Stimulated activated CD8-positive, alpha-beta memory T cell treated with anti-CD3 and anti-CD28 coated beads, Interleukin-12 subunit alpha, Interleukin-12 subunit beta, amount 100 ng/mL, for 4 hours (primary cell): ENCODE measurements around the gene CXCL9.
"Not testable (repeated sequence)": the region's sequence is repeated elsewhere in the genome, so short reads cannot be mapped to it uniquely, and the experiment has no call there.

Experiments
- DNase-seq: peaks from one replicate; pipeline ENCODE4 v3.0.0-alpha.2; 2020; ENCODE audit warnings: low read depth

Gene CXCL9

DNA sequence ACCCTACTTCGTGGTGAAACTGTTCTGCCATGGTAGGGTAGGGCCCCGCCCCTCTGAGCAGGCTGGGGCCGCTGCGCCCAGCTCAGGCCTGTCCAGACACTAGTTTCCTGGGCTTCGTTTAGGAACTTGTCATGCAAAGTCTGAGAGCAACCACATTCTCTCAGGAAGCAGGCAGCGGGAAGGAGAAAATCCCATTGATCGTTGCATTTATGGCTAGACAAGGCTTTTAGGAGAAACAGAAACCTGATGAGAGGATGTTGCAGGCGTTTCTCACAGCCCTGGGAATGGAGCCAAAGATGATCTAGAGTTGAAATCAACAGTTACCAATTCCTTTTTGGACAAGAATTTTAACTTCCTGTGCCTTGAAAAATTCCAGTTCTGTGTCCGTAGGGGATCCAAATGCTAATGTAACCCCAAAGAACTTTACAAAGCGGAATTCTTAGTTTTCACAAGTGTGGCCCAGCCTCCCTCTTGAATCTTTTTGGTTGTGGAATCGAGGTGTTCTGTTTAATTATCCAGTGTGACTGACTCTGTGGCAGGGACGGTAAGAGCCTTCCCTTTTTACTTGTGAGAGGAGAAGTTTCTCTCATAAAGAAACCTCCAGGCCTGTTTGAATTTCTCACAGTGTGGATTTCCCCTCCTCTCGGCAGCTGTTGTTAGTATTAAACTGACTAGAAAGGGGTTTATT, 4.5 kb upstream of the CXCL9 start:
- no peak for DNase-seq

DNA sequence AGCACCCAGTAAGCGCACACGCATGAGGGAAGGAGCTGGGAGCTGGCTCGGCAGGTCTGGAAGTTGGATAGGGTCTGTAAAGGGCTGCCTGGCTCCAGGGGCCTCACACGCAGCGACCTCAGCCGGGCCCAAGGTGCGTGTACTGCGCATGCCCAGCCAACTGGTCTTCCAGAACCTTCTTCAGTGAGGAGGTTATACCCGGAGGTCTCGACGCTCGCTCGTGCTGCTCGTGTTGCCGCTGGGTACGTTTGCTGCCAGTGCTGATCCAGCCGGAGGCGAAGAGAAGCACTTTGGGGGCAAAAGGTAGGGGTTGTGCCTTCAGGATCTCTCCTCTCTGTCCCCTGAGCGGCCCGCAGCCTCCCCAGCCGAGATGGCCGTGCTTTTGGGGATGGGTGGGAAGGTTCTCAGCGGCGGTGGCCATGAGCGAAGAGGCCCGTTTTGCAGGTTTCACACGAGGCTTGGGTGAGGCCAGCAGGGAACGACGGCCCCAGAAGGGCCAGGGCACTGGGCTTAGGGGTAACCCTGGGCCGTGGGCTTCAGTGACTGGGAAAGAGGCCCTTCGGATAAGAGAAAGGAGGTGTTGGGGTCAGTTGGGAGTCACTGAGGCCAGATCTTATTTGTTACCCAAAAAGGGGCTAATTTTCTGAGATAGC, 3.8 kb upstream of the CXCL9 start:
- no peak for DNase-seq

DNA sequence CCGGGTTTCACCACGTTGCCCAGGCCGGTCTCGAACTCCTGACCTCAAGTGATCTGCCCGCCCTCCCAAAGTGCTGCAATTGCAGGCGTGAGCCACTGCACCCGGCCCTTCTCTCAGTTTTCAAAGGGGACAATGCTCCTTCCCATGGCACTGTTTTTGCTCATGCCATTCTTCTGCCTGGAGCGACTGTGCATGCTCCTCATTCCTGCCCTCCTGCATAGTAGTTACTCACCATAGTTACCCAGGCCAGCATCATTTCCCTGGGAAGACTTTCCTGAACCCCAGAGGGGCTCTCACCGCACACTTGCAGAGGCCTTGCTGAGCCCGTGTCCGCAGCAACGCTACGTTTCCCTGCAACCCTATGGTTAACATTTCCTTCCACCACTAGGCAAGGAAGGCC, 3.3 kb upstream of the CXCL9 start:
- no peak for DNase-seq

DNA sequence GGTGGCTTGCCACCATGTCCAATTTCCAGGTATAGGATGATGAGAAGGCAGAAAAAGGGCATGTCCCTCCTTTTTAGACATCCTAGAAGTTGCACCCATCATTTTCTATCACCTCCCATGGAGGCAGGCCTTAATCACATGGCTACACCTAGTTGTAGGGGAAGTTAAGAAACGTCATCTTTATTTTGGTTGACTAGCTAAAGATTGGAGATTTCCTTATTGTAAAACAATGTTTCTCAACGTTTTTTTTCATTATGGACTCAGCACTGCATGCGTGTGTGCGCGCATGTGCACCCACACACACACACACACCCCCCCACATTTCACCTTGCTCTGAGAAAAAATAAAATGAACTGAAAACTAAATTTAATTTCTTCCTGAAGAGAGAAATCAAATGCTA, 2.0 kb upstream of the CXCL9 start:
- DNase-seq, result no peak

GRCh38 chr4:76003620-76004019, 3.7 kb downstream of the CXCL9 start:
- DNase-seq, result no peak

- DNase-seq, result no peak
Observed at GRCh38 chr4:76003035-76003434, 4.3 kb downstream of the CXCL9 start.

DNA sequence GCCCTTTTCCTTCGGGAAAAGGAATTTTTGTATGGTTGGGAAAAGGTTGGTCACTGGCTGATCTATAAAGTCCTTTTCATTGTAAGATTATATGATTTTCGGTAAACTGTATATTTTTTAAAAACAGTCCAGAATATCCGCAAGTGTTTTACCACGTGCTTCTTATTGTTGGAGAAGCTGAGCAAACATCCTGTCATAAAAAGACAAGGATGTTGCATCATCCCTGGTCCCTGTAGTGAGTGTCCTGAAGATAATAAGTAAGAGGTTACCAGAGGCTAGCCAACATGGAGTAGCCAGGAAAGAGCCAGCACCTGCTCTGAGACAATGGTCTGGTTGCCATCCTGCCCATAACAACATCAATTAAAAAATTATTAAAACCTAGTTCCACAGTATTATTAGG, 5.1 kb downstream of the CXCL9 start:
- no peak for DNase-seq

GRCh38 chr4:76001700-76002099, 5.6 kb downstream of the CXCL9 start:
- DNase-seq, result no peak

- DNase-seq, result no peak
Observed at GRCh38 chr4:76000279-76000678, 7.0 kb downstream of the CXCL9 start.

- DNase-seq, result not testable (repeated sequence)
Observed at GRCh38 chr4:75998525-75999147, 8.7 kb downstream of the CXCL9 start.

GRCh38 chr4:75997946-75998345, 9.4 kb downstream of the CXCL9 start:
- DNase-seq, result no peak

DNA sequence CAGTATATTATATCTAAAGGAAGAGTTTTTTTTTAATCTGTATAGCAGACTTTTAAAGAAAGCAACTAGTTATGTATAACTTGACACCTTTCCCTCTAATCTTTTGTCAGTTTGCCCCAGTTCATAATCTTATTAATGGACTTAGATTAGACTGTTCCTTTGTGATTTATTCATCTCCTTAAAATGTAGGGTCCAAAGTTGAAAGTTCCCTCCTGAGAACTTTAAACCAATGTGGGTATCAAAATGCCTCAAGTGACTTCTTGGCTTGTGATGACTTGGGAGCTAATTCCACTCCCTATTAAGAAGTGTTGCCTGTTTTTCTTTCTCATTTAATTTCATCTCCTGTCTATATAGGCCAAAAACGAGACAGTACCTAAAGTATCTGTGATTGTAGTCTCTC, 10.2 kb downstream of the CXCL9 start:
- no peak for DNase-seq

- no peak for DNase-seq
Observed at GRCh38 chr4:75995727-75996126, 11.6 kb downstream of the CXCL9 start.

DNA sequence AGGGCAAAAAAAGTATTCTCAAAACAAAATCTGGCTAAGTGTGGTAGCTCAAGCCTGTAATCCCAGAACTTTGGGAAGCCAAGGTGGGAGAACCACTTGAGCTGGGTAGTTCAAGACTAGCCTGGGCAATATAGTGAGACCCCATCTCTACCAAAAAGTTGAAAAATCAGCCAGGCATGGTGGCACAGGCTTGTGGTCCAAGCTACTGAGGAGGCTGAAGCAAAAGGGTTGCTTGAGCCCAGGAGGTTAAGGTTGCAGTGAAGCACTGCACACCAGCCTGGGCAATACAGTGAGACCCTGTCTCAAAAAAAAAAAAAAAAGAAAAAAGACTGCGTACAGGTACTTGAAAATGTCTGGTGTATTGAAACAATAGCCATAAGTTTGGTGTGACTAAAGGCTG, 14.8 kb downstream of the CXCL9 start:
- no peak for DNase-seq

GRCh38 chr4:75989846-75990528, 17.3 kb downstream of the CXCL9 start:
- no peak for DNase-seq

DNA sequence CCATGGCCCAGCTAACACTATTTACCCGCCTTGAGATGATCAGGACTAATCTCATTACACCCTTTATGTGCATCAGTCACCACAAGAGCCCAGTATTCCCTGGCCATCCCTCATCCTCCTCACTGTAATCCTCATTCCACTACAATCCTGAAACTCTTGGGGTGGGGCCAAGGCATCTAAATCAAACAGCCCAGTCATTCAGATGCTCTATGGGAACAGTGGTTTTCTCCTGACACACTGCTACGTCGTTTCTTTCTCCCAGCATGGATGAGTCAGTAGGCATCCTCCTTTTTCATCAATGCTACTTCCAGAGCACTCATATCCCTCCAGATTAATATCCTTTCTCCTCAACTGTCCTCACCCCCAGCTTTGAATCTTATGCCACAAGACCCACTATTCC, 22.2 kb downstream of the CXCL9 start:
- no peak for DNase-seq

- DNase-seq, result no peak
Observed at GRCh38 chr4:75980576-75980975, 26.7 kb downstream of the CXCL9 start.

- DNase-seq, result no peak
Observed at GRCh38 chr4:75976177-75976576, 31.1 kb downstream of the CXCL9 start.

DNA sequence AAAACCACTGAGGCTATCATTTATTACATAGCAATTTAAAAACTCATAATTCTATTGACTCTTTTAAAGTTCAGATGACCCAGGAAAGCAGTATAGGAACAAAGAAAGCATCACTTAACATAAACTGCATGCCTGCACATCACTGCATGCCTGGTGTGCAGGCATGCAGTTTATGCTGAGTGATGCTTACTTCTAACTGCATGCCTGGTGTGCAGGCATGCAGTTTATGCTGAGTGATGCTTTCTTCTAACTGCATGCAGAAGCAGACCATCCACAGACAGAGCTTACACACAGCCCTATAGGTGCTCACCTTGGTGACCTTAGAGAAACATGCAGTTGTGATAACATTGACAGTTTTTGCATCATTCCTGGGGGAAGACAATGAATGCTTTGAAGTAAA, 33.5 kb downstream of the CXCL9 start:
- DNase-seq, result no peak

DNA sequence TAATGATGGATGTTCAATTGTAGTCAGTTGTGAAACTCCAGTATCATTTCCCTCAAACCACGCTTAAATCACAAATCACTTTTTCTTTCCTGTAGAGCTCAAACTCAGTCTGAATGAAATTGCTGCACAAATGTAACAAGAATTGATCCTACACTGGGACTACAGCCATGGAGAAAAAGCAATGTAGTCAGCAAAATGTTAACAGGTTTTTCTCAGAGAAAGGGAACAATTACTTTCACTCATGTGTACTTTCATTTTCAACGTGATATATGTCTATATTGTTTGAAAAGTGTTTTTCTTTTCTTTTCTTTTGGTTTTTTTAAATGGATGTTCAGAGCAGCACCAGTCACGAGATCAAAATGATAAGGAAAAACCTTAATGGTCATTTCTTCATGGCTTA, 39.2 kb downstream of the CXCL9 start:
- DNase-seq, result no peak

- no peak for DNase-seq
Observed at GRCh38 chr4:75963558-75963957, 43.8 kb downstream of the CXCL9 start.

DNA sequence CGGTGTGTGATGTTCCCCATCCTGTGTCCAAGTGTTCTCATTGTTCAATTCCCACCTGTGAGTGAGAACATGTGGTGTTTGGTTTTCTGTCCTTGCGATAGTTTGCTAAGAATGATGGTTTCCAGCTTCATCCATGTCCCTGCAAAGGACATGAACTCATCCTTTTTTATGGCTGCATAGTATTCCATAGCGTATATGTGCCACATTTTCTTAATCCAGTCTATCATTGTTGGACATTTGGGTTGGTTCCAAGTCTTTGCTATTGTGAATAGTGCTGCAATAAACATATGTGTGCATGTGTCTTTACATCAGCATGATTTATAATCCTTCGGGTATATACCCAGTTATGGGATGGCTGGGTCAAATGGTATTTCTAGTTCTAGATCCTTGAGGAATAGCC, 45.2 kb downstream of the CXCL9 start:
- not testable (repeated sequence) for DNase-seq

GRCh38 chr4:75958546-75958945, 48.8 kb downstream of the CXCL9 start:
- DNase-seq, result not testable (repeated sequence)
